Activated CD4-positive, alpha-beta T cell treated with anti-CD3 and anti-CD28 coated beads for 48 hours (primary cell): ENCODE measurements around the gene MRPL23.

Experiments
- DNase-seq: peaks from one replicate; pipeline ENCODE4 v3.0.0-alpha.2; 2020

The MRPL23 gene

GRCh38 chr11:1946812-1947484 is at the start of gene MRPL23:
MRPL23 (plus strand) TSS chr11:1947332; CDS start chr11:1947363, 31 bp downstream.
- peak; percentile 51 for DNase-seq

GRCh38 chr11:1899090-1899489 is 48.0 kb upstream of the MRPL23 start:
- DNase-seq, result no peak

- DNase-seq, result no peak
Measured at GRCh38 chr11:1899686-1900085, 47.4 kb upstream of the MRPL23 start.

- no peak for DNase-seq
Measured at GRCh38 chr11:1906181-1906580, 41.0 kb upstream of the MRPL23 start.

- no peak for DNase-seq
Measured at GRCh38 chr11:1906611-1907423, 40.3 kb upstream of the MRPL23 start.

- DNase-seq, result no peak
Measured at GRCh38 chr11:1908618-1909017, 38.5 kb upstream of the MRPL23 start.

- no peak for DNase-seq
Measured at GRCh38 chr11:1909524-1909923, 37.6 kb upstream of the MRPL23 start.

GRCh38 chr11:1912289-1912878 is 34.7 kb upstream of the MRPL23 start:
- no peak for DNase-seq

- DNase-seq, result no peak
Measured at GRCh38 chr11:1913271-1914060, 33.7 kb upstream of the MRPL23 start.

GRCh38 chr11:1915795-1916131 is 31.4 kb upstream of the MRPL23 start:
- no peak for DNase-seq

GRCh38 chr11:1916132-1916985 is 30.8 kb upstream of the MRPL23 start:
- no peak for DNase-seq

- no peak for DNase-seq
Measured at GRCh38 chr11:1916986-1917522, 30.1 kb upstream of the MRPL23 start.

- DNase-seq, result no peak
Measured at GRCh38 chr11:1917523-1918435, 29.4 kb upstream of the MRPL23 start.

GRCh38 chr11:1918436-1919315 is 28.5 kb upstream of the MRPL23 start:
- no peak for DNase-seq

GRCh38 chr11:1919391-1920127 is 27.6 kb upstream of the MRPL23 start, which contains the start of gene TNNT3:
TNNT3 (plus strand) TSS chr11:1919703; CDS start chr11:1922875, 3,172 bp downstream.
- DNase-seq, result no peak

- no peak for DNase-seq
Measured at GRCh38 chr11:1920128-1920908, 26.8 kb upstream of the MRPL23 start.

GRCh38 chr11:1920909-1921573 is 26.1 kb upstream of the MRPL23 start:
- no peak for DNase-seq
